Measurements from ENCODE around the gene RPL32. TPM values are rescaled to one million over a fixed set of nuclear protein-coding genes. Genes with fewer than 3 reads are reported as not detected.

The RPL32 gene
- total and polyA plus RNA-seq, 9 of the 15 experiments (the other 6 are each of a cell fraction or from before 2014, with no cell fraction given), result 2,738 to 6,200 (median 4,286) TPM

GRCh38 chr3:12859840-12860239, 18.5 kb upstream of the RPL32 start:
- 44% methylated on average over 6 of the region's 7 CpGs for WGBS (ENCODE audit: insufficient coverage, low coverage, missing lambda C conversion rate)
- POLR2A ChIA-PET, result interaction anchor here (0.7 to 1.0 kb wide), 3 partner anchors 10 to 55 kb away, joined by 3 read pairs; no protein-coding TSS in a partner anchor

More at GRCh38 chr3:12859840-12860239, 18.5 kb upstream of the RPL32 start:
- no peaks in the 10 kb centered on the region for H3K36me3 ChIP-seq (ENCODE audit: control insufficient read depth, insufficient read depth, low read length)
- TF ChIP-seq SMARCE1 (IDR thresholded peaks at IDR 0.05) (no peak), ARID3B (CRISPR knock-in tag; IDR thresholded peaks at IDR 0.05; ENCODE audit: borderline replicate concordance) (no peak), CCNT2 (IDR thresholded peaks at IDR 0.05; ENCODE audit: borderline replicate concordance, extremely low read depth, insufficient read length, low read depth, low read length) (no peak), AFF1 (IDR thresholded peaks at IDR 0.05; ENCODE audit: low read depth in 1 of 2, partially characterized antibody in 2 of 2) (no peak), SPI1 (IDR thresholded peaks at IDR 0.05; ENCODE audit: borderline replicate concordance, low read depth, low read length) (peak; percentile 70; the same call in 1 of the 2 replicates), ZNF277 (CRISPR knock-in tag; IDR thresholded peaks at IDR 0.05; ENCODE audit: borderline replicate concordance) (no peak)
- no peak for FAIRE-seq
- H3K27me3 ChIP-seq (ENCODE audit: control insufficient read depth in 2 of 2, insufficient read depth in 2 of 2, low read length in 2 of 2), result peaks cover 9 to 19% of the 10 kb centered on the region in 2 experiments
- H2AFZ ChIP-seq (ENCODE audit: low read depth, low read length), result peak overlapping the region; percentile 60
- no peaks in the 10 kb centered on the region for H4K20me1 ChIP-seq (replicated peaks; ENCODE audit: control insufficient read depth, insufficient read depth, low read length)
- CTCF ChIA-PET (ENCODE audit: low intra/inter-chr PET ratio), result no interaction called here
- ATAC-seq, result no peak
- H3K27ac ChIP-seq (ENCODE audit: extremely low read depth, low read depth, low read length), result no peak overlapping the region
- peaks cover 7 to 18% of the 10 kb centered on the region in 2 experiments; a peak in 4 of 5 replicates for H3K4me1 ChIP-seq (replicated peaks in 1 of 2; ENCODE audit: control insufficient read depth in 2 of 2, insufficient read depth in 2 of 2, low read length in 2 of 2)
- no peak overlapping the region for H3K4me2 ChIP-seq (ENCODE audit: insufficient read depth, low read length)
- no TSS peak for BruUV-seq (replicated peaks)
- no peak for DNase-seq (ENCODE audit: extremely low read depth in 1 of 4, low spot score in 3 of 4)
- H3K9ac ChIP-seq (ENCODE audit: insufficient read depth in 1 of 2, low read depth in 2 of 2, low read length in 2 of 2), result no peak overlapping the region; a peak in 1 of 4 replicates
- intact Hi-C loops (cut with micrococcal nuclease), result loop anchor here (5.0 kb wide), 1 partner anchor 32 kb away; no protein-coding TSS in a partner anchor
- no peaks in the 10 kb centered on the region for H3K79me2 ChIP-seq (ENCODE audit: control insufficient read depth, insufficient read depth, low read length)
- H3K9me3 ChIP-seq (replicated peaks; ENCODE audit: control insufficient read depth, insufficient read depth, low read depth, low read length), result no peaks in the 10 kb centered on the region
- H3K4me3 ChIP-seq, result no peak overlapping the region
- in situ Hi-C loops (cut with MboI), result no loop called here
- no peaks in the 10 kb centered on the region for H3K9me1 ChIP-seq (ENCODE audit: control insufficient read depth, insufficient read depth, low read length)
